Measurements from ENCODE around the gene SPEF1. TPM values are rescaled to one million over a fixed set of nuclear protein-coding genes. Genes with fewer than 3 reads are reported as not detected.
"Not testable (repeated sequence)": the region's sequence is repeated elsewhere in the genome, so short reads cannot be mapped to it uniquely, and the experiment has no call there.

Gene SPEF1, protein sequence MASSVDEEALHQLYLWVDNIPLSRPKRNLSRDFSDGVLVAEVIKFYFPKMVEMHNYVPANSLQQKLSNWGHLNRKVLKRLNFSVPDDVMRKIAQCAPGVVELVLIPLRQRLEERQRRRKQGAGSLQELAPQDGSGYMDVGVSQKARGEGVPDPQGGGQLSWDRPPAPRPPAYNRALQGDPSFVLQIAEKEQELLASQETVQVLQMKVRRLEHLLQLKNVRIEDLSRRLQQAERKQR
- total RNA-seq (2014; rRNA removed; shearing (Covaris generic); ENCODE audit: low replicate concordance): 0.95 TPM in 1 of 2 replicates, not detected in the other

DNA sequence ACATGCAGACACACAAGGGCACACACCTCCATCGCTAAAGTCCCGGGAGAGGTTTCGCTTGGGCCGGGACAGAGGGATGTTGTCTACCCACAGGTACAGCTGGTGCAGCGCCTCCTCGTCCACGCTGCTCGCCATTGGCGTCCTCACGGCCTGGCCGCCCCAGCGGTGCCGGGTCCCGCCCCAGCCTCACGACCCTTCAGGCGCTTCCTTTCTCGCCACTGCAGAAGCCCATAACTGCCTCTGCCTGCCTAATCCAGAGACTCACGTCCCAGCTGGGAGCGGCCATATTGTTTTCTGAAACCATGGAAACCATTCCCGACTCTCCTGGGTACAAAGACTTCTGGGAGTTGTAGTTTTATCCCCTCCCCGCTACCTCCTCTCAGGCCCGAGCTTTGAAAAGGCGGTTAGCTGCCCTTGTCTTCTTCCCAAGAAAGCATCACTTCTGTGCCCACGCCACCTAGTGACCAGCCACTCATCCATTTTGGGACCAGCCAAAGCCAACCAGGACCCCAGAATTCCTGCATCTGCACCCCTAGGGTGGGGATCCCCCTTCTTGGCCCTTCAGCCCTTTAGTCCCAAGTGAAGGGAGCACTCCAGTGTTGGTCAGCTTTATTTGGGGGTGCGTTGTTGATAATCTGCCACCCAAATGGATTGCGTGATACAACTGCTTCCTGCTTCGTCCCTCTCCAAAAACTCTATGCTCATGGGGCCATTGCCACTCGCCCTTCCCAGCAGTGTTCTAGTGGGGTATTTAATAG lies at the start of gene SPEF1:
Gene SPEF1, minus strand, starts transcription at position 296 of the 758 bp plus-strand sequence. Its CDS starts 161 bp downstream, at position 135.
- peak; percentile 80 for DNase-seq
- H3K36me3 ChIP-seq: peaks cover 14% of the 10 kb centered on the region
- H3K9me3 ChIP-seq: no peaks in the 10 kb centered on the region

DNA sequence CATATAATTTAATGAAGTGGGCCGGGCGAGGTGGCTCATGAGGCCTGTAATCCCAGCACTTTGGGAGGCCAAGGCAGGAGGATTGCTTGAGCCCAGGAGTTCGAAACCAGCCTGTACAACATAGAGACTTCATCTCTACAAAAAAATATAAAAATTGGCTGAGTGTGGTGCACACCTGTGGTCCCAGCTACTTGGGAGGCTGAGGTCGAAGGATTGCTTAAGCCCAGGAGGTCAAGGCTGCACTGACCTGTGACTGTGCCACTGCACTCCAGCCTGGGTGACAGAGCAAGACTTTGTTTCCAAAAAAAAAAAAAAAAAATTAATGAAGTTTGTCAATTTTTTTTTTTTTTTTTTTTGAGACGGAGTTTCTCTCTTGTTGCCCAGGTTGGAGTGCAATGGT lies 48.6 kb upstream of the SPEF1 start:
- not testable (repeated sequence) for H3K4me3 ChIP-seq, H3K36me3 ChIP-seq, H3K27me3 ChIP-seq, DNase-seq, H3K9me3 ChIP-seq

More for the DNA sequence above, at the start of gene SPEF1:
- Histone ChIP-seq H3K27me3 (no peaks in the 10 kb centered on the region), H3K4me3 (peak within 1 kb of the TSS; percentile 46)

DNA sequence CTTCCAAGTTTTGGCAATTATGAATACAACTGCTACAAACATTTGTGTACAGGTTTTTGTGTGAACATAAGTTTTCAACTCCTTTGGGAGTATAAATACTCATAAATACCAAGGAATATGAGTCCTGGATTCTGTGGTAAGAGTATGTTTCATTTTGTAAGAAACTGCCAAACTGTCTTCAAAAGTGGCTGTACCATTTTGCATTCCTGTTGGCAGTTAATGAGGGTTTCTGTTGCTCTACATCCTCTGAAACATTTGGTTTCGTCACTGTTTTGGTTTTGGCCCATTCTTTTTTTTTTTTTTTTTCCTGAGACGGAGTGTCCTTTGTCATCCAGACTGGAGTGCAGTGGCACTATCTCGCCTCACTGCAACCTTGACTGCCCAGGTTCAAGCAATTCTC lies 47.5 kb upstream of the SPEF1 start:
- no peak for DNase-seq
- H3K27me3 ChIP-seq: no peaks in the 10 kb centered on the region
- no peaks in the 10 kb centered on the region for H3K9me3 ChIP-seq
- H3K36me3 ChIP-seq: no peaks in the 10 kb centered on the region; the same call in 1 of the 2 replicates
- H3K4me3 ChIP-seq: no peak overlapping the region

DNA sequence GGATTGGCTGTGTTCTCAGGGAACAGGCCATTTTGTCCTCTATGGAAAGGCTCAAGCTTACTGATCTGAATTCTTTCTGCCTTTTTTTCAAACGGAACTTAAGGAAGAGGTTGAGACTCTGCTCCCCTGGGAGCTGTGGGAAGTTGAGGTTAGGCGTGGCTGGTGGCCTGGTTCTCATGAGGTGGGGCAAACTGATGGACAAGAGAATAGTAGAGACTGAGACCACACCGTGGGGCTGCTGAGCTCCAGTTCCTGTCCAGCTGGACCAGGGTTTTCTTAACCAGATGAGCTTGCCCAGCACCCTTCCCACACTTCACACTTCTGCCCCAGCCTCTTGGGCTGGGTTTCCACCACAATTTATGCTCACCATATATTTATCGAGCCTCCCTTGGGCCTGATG lies 45.2 kb upstream of the SPEF1 start:
- no peak for DNase-seq
- Histone ChIP-seq H3K4me3 (no peak overlapping the region), H3K36me3 (peaks cover 10% of the 10 kb centered on the region; the same call in 1 of the 2 replicates), H3K27me3 (no peaks in the 10 kb centered on the region), H3K9me3 (no peaks in the 10 kb centered on the region)

DNA sequence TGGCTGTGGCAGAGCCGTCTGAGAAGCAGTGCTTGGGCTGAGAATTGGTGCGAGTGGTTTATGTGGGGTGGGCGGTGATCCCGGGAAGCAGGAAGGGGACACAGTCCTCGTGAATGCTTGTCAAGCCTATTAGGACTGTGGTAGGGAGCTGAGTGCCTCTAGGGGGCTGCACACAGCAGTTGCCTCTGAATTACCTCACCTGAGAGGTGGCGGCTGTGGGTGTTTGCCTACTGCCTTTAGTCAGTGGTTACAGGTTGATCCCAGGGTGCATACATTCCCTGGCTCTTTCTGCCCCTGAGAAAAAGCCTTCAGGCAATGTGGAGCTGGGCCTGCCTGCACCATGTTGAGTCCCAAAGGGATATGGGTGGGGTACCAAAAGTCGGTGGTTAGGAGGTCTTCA lies 44.3 kb upstream of the SPEF1 start:
- H3K9me3 ChIP-seq: no peaks in the 10 kb centered on the region
- H3K4me3 ChIP-seq: no peak overlapping the region
- peaks cover 10% of the 10 kb centered on the region; the same call in 1 of the 2 replicates for H3K36me3 ChIP-seq
- DNase-seq: no peak
- H3K27me3 ChIP-seq: no peaks in the 10 kb centered on the region

DNA sequence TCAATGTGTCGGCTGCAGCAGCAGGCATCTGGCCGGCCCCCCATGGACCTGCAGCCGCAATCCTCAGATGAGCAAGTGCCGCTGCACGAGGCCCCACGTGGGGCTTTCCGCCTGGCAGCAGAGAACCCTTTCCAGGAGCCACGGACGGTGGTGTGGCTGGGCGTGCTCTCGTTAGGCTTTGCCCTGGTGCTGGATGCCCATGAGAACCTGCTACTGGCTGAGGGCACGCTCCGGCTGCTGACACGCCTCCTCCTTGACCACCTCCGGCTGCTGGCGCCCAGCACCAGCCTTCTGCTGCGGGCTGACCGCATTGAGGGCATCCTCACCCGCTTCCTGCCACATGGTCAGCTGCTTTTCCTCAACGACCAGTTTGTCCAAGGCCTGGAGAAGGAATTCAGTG lies 42.6 kb upstream of the SPEF1 start:
- DNase-seq: no peak
- Histone ChIP-seq H3K36me3 (peaks cover 10% of the 10 kb centered on the region; the same call in 1 of the 2 replicates), H3K27me3 (no peaks in the 10 kb centered on the region), H3K9me3 (no peaks in the 10 kb centered on the region), H3K4me3 (no peak overlapping the region)

DNA sequence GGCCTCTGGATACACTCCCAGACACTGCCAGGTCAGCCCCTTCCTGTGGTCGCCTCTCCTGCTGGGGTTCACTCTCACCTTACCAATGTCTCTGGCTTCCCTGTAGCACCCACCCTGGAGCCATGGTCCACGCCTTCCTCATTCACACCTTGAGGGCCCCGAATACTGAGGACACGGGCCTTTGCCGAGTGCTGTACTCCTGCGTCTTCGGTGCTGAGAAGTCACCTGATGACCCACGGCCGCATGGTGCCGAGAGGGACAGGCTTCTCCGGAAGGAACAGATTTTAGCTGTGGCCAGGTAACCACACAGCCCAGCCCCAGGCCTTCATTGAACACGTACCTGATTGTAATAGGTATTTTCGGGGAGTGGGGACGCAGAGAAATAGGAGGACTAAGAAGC lies 40.7 kb upstream of the SPEF1 start:
- DNase-seq: no peak
- H3K36me3 ChIP-seq: peaks cover 10% of the 10 kb centered on the region; the same call in 1 of the 2 replicates
- H3K27me3 ChIP-seq: no peaks in the 10 kb centered on the region
- no peaks in the 10 kb centered on the region for H3K9me3 ChIP-seq
- no peak overlapping the region for H3K4me3 ChIP-seq

DNA sequence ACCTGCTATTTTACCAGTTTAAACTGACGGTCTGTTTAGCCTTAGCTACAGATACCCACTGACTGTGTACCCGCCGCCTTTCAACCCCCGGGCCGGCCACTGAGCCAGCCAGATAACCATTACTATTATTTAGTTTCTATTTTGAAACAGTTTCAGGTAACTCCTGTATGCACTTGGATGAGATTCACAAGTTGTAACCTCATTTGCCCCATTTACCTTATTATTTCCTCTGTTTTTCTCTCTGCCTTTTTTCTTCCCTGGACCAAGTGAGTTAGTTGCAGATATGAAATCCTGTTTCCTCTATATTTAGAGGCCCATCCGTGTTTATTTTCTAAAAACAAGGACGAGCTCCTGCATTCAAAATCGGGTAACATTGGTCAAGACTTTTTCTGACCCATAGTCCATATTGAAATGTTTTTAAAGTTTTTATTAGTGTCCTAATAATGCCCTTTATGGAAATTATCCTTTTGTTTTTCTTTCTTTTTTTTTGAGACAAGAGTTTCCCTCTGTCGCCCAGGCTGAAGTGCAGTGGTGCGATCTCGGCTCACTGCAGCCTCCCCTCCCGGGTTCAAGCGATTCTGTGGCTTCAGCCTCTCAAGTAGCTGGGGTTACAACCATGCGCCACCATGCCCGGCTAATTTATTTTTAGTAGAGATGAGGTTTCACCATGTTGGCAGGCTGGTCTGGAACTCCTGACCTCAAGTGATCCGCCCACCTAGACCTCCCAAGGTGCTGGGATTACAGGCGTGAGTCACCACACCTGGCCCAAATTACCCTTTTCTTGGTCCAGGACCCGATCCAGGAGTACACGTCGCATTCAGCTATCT lies 39.9 kb upstream of the SPEF1 start:
- no peaks in the 10 kb centered on the region for H3K9me3 ChIP-seq
- H3K36me3 ChIP-seq: peaks cover 10% of the 10 kb centered on the region; the same call in 1 of the 2 replicates
- H3K27me3 ChIP-seq: no peaks in the 10 kb centered on the region
- H3K4me3 ChIP-seq: peak overlapping the region; percentile 80
- DNase-seq: peak; percentile 45

DNA sequence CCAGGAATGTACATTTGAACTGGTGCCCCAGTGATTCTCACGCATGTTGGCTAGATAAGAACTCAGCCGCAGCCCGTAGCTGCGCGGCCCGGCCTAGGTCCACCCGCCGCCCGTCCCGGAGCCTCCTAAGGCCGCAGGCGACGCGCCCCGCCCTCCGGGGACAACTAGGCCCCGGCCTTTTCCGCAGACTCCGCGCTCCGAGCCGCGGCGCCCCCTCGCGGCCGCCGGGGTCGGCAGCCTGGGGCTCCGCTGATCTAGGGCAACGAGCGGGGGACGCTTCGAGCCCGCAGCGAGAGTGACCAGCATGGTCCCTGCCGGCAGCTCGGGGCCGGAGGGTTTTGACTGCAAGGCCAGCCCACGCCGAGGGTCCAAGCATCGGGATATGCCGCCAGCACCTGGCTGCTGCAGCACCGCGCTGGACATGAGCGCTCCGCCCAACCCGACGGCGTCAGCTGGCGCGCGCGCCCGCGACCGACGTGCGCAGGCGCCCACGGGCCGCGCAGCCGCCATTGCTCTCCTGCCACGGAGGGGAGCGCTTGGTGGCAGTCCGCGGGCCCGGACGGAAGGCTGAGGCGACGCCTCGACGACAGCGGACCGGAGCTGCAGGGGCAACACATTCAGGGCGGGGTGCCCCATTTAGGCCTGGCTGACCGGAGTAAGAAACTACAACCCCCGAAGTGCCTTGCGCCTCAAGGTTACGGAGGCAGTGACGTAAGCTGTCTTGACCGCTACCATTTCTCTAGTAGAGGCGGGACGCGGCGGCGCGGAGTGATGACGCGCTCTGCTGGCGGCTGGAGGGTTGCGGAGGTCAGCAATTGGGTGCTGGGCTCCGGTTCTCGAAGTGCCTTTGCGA lies 39.0 kb upstream of the SPEF1 start, which contains the start of gene AP5S1:
Gene AP5S1, plus strand, starts transcription at position 500 of the 853 bp plus-strand sequence. CDS start 1,571 bp downstream, outside the sequence.
- H3K4me3 ChIP-seq: peak within 1 kb of the TSS; percentile 80
- no peaks in the 10 kb centered on the region for H3K9me3 ChIP-seq
- DNase-seq: peak; percentile 94
- no peaks in the 10 kb centered on the region for H3K27me3 ChIP-seq
- H3K36me3 ChIP-seq: peaks cover 10% of the 10 kb centered on the region; the same call in 1 of the 2 replicates

DNA sequence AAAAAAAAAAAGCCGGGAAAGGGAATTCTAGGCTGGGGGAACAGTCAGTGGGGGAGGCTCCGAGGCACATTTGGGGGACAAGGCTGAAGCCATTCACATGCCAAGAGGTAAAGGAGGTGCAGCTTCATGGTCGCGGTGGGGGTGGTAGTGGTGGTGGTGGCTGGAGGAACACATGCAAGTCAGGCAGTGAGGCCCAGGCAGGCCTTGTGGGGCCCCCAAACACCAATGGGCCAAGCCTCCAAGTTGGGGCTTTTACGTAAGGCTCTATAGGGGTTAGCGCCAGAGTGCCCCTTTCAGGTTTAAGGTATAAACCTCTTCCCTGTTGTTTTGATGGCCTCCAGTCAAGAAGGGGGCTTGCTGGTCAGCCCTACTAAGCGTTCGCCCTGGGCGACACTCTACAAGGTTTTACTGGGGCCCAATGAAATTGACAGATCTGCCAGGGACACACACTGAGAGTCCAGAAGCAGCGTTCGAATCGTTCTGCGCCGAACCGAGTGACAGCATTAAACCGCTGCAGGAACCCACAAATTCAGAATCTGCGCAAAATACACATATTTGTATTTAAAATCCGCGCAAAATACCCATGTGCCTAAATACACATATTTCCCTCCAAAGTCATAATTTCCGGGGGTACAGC lies 38.3 kb upstream of the SPEF1 start:
- Histone ChIP-seq H3K9me3 (no peaks in the 10 kb centered on the region), H3K4me3 (peak overlapping the region; percentile 80), H3K36me3 (peaks cover 10% of the 10 kb centered on the region; the same call in 1 of the 2 replicates), H3K27me3 (no peaks in the 10 kb centered on the region)
- no peak for DNase-seq

DNA sequence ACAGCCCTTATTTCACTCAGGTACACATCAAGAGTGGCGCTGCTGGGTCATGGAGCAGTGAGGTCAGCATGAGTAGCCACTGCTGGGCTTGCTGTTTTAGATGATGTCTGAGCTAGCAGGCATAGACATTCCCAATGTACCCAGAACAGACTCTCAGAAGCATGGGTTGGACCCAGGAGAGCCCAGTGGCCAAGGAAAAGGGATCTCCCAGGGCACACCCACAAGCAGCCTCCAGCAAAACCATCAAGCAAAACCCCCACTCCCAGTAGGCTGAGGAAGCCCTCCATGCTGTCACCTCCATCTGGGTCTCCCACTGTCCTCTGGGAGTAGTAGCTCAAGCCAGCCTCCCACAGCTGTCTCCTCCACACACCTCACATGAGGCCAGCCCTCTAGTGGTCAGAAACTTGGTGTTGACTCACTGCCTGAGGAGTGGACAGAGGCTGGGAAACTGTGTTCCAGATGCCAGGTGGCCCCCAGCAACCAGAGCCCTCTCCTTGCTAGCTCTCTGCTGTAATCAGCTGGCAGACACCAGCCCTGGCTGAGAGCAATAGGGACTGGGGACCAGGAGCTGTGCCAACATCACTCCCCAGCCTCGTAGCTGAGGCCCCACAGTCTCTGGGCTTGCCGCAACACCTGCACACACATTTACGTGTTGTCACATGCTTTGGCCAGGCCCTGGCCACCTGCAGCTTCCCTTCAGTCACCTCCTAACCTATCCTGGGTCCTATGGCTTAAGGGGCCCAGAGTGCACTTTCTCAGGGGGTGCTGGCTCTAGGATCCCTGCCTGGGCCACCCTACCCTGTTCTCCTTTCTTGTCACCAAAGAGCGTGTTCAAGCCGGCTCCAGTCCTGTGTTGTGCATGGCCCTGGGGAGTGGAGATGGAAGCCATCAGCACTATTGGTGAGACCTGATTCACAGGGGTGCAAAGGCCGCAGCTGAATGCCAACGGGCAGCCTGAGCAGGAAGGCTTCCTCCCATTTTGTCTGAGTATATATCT lies 37.2 kb upstream of the SPEF1 start:
- no peak overlapping the region for H3K4me3 ChIP-seq
- no peaks in the 10 kb centered on the region for H3K27me3 ChIP-seq
- H3K36me3 ChIP-seq: peaks cover 10% of the 10 kb centered on the region; the same call in 1 of the 2 replicates
- DNase-seq: peak; percentile 75
- no peaks in the 10 kb centered on the region for H3K9me3 ChIP-seq

DNA sequence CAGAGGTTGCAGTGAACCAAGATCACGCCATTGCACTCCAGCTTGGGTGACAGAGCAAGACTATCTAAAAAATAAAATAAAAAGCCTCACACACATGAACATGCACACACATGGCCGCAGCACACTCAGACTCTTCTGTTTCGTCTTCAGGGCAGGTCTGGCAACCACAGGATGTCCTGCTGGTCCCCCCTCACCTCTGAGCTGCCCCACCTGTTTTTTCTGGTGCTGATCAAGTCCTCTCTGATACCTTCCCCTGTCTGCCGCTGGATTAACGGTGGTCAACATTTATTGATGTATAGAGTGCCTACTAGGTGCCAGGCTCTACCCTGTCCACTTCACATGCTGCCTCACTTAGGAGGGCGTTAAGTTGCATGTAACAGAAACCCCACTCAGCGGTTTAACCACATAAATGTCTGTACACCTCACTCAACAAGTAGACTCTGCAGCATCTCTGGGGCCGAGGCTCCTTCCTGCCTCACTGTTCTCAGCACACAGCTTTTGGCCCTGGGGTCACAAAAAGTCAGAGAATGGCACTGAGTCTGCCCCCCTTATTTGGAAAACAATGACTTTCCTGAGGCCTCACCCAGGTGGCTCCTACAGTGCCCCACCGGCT lies 34.6 kb upstream of the SPEF1 start:
- no peaks in the 10 kb centered on the region for H3K36me3 ChIP-seq
- H3K27me3 ChIP-seq: no peaks in the 10 kb centered on the region
- DNase-seq: no peak
- no peak overlapping the region for H3K4me3 ChIP-seq
- H3K9me3 ChIP-seq: no peaks in the 10 kb centered on the region

DNA sequence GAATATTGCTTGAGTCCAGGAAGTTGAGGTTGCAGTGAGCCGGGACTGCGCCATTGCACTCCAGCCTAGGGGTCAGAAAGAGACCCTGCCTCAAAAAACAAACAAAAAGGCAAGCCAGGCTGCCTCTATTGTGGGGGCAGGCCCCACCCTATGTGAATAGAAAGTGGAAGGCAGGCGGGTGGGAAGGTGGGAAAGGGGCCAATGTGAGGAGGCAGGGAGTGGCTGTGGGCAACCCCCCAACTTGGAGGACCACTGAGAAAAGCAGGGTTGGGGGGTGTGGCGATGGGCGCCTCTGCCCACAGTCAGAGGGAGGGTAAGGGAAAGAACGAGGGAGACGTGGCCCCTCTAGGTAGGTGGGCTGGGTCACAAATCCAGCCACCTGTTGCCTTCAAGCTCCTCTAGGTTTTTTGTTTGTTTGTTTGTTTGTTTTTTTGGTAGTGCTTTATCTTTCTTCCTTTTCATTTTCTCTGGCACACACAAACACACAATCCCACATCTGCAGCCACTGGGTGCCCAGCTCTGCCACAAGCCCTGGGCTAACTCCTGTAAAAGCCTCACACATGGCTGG lies 33.8 kb upstream of the SPEF1 start:
- no peak for DNase-seq
- no peaks in the 10 kb centered on the region for H3K36me3 ChIP-seq

More for the DNA sequence above, 33.8 kb upstream of the SPEF1 start:
- H3K4me3 ChIP-seq: no peak overlapping the region
- H3K27me3 ChIP-seq: no peaks in the 10 kb centered on the region
- H3K9me3 ChIP-seq: no peaks in the 10 kb centered on the region
